NCI-H2227 treated with DMSO at 0.1 percent for 48 hours (cell line): ENCODE results near the gene WDR82.
A peak's percentile ranks its signal among the peaks of the same experiment; 100 is the strongest.
"Not testable (repeated sequence)": the region's sequence is repeated elsewhere in the genome, so short reads cannot be mapped to it uniquely, and the experiment has no call there.

Experiments used
- DNase-seq: peaks from one replicate; lab custom pipeline; 2025; lab: John Stamatoyannopoulos, UW

WDR82 gene

DNA sequence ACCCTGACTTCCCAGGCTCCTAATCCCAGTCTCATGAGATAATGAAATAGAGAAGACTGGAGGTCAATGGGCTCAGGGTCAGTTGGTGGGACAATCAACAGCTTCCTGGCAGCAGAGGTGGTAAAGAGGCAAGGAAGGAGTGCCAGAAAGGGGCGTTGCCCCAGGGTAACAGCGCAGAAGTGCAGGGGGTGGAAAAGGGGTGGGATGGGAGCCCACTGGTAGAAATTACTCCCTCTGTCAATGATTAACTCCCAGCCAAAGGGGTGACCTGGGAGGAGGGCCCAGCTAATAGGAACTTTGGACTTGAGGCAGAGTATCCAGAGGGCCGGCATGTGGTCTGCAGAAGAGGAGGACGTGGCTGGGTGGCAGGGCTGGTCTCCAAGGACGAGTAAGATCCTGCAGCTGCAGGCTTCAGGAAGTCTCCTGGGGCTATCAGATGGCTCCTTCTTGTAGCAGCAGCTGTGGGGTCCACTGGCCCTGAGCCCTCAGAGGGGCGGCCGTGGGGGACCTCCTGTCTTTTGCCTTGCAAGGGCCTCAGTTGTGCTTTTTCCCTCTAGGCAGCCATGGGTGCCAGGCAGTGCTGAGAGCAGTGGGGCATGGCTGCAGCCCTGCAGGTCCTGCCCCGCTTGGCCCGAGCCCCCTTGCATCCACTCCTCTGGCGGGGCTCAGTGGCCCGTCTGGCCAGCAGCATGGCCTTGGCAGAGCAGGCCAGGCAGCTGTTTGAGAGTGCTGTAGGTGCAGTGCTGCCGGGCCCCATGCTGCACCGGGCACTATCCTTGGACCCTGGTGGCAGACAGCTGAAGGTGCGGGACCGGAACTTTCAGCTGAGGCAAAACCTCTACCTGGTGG, 11.5 kb upstream of the WDR82 start:
- no peak for DNase-seq

DNA sequence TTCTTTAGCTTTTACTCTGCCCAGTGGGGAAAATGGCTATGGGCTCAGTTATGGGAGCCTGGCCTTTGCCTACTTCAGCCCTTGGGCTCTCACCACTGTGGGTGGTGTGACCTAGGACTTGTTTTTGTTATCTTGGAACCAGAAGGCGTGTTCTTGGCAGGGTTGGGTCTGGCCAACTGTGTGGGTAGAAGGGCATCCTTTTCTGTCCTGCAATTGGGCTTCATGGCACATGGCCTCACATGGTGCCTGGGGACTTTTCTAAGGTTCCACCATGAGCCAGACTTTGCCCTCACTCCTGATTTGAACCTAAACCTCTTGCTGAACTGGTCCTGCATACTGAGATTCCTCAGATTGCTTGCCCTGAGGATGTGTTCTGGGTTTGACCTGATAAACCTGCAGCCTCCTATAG, 10.9 kb upstream of the WDR82 start:
- no peak for DNase-seq

DNA sequence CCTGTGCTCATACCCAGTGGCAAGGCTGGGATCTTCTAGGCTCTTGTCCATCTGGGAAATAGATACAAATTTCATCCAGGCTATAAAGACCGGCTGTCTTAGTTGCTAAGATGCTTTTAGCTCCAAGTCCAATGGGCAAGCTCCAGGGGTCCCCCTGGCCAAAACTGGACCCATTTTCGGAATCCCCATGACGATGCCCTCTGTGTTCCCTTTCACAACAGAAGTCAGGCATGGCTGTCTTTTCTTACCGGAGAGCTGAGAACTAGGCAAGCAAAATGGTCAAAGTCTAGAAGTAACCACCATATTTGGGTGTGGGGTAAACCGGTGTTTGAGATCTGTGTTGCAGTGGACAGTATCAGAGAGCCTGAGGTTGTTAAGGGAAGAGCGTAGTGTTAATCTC, 10.2 kb upstream of the WDR82 start:
- no peak for DNase-seq

GRCh38 chr3:52286777-52287110, 8.3 kb upstream of the WDR82 start:
- no peak for DNase-seq

DNA sequence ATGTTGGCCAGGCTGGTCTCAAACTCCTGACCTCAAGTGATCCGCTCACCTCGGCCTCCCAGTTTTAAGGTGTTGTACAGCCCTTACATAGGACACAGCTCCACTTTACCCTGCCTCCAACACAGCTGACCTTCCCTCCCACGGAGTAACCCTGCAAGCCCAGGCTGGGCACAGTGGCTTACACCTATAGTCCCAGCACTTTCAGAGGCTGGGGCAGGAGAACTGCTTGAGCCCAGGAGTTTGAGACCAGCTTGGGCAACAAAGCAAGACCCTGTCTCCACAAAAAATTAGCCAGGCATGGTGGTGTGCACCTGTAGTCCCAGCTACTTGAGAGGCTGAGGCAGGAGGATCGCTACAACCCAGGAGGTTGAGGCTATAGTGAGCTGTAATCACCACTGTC, 5.6 kb upstream of the WDR82 start:
- not testable (repeated sequence) for DNase-seq

GRCh38 chr3:52283306-52283705, 4.9 kb upstream of the WDR82 start:
- no peak for DNase-seq

- no peak for DNase-seq
Observed at GRCh38 chr3:52281981-52282801, 3.7 kb upstream of the WDR82 start.

DNA sequence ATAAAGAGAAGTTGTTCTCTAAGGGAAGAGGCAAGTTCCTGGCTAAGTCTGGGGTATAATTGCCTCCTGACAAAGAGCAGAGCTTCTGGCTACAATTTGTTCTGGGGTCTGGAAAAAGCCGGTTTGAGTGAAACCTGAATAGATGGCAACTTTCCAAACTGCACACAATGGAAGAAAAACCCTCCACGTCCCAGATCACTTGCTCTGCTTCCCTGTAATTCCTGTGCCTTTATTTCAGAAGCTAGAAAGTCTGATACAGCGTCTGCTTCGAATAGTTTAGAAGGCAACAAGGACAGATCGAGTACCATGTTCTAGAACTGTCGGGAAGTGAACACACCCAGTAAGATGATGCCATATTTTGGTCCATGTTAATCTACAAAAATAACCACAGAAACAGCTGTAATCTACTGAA, 1.6 kb upstream of the WDR82 start:
- DNase-seq = peak; percentile 49

- no peak for DNase-seq
Observed at GRCh38 chr3:52279596-52279995, 1.1 kb upstream of the WDR82 start.

- peak; percentile 50 for DNase-seq
Observed at GRCh38 chr3:52277972-52278509, 408 bp downstream of the WDR82 start.

DNA sequence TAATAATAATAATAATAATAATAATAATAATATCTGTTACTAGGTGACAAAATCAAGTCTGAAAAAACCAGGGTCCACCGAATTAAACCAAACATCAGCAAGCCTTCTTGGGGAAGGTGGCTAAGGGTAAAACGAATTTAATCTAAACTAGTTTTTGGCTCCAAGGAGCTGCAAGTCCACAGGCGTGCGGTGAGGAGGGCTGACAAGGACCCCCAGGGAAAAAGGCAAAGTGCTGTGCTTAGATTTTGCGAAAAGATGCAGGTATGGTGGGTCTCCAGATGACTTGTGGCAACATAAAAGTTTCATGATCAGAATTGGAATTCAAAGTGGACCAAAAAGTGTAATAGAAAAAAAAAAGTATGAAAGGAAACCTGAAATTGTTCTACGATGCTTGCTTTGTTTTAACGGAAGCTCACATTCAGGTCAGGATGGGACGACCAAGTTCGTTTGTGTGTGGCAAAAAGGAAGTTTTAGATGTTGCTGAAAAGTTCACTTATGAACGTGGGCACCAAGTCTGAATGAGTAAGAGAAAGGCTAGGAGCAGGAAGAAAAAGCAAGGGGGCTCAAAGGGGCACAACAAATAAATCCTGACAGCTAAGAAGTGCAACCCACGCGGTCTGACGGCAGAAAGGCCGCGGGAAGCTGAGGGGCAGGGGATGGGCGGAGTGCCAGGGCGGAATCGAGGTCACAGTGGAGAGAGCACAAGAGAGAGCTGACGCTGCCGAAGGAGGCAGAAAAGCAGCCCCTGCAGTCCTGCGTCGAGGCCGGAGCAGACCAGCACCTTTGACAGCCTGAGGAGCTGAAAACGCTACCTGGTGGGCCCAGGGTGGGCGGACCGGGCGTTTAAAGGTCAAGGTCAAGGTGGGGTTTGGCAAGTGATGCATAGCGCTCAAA, 1.1 kb downstream of the WDR82 start:
- no peak for DNase-seq

- DNase-seq = not testable (repeated sequence)
Observed at GRCh38 chr3:52274781-52275180, 3.7 kb downstream of the WDR82 start.

DNA sequence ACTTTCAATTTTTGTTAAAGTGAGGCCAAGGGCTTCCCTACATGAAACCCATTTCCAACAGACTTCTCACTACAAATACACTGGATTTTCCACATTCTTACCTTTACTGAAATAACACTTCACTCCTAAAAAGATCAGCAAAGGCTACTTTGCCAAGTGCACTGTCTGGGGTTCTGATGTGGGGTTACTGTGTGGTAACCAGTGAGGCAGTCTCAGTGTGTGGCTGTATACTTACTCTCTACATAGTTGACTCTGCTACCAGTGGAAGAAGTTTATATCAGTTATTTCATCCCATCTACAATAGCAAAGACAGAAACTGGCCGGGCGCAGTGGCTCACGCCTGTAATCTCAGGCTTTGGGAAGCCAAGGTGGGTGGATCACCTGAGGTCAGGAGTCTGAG, 5.6 kb downstream of the WDR82 start:
- DNase-seq = no peak

- DNase-seq = not testable (repeated sequence)
Observed at GRCh38 chr3:52272172-52272571, 6.3 kb downstream of the WDR82 start.

- no peak for DNase-seq
Observed at GRCh38 chr3:52270252-52270754, 8.1 kb downstream of the WDR82 start.

GRCh38 chr3:52269776-52270175, 8.7 kb downstream of the WDR82 start:
- DNase-seq = no peak

GRCh38 chr3:52268036-52268435, 10.4 kb downstream of the WDR82 start:
- no peak for DNase-seq

DNA sequence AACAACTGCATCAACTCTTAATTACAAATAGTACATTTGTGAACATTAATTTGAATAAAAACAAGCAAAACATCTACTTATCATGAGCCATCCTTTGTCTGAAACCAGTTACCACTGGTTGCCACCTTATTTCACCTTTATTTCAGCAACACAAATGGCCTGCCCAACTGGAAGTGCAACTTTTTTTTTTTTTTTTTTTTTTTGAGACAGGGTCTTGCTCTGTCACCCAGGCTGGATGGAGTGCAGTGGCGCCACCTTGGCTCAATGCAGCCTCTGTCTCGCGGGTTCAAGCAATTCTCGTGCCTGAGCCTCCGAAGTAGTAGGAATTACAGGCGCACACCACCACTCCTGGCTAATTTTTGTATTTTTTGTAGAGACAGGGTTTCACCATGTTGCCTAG, 13.1 kb downstream of the WDR82 start:
- DNase-seq = no peak

GRCh38 chr3:52262447-52262846, 16.0 kb downstream of the WDR82 start:
- DNase-seq = no peak

GRCh38 chr3:52259448-52259847, 19.0 kb downstream of the WDR82 start:
- DNase-seq = no peak

DNA sequence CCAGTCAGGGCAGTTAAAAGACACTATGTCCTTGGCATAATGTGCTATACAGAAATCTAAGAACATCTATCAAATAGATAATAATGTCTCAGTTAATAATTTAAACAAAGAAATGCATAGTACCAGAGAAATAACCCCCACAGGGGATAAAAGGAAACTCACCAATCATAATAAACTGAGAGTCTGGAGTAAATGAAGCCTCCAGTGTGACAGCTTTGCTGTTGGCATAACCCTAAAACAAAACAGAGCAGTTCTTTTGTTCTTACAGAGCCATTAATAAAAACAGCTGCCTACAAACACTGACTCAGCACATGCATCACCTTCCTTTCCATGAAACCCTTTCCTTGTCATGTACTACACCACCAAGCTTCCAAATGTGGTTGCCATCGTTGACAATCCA, 19.4 kb downstream of the WDR82 start:
- no peak for DNase-seq

DNA sequence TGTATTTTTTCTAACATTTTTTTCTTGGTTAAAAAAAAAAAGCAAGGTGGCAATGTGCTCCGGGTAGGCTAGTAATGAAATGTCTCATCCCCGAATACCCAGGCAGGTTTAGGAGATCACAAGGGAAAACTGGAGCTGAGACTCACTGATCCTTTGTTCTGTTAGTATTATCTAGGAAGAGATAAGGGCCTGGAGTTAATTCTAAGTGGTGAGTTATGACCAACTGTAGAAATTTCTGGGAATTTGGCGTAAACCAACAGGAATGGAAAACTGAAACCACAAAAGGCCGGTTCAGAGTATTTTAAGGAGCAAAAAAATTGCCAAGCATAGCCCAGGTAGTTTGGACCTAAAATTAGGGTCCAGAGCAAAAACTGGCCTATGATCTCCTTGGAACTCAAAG, 20.5 kb downstream of the WDR82 start:
- DNase-seq = no peak
